ENCODE data around the gene TAF11. TPM values are rescaled to one million over a fixed set of nuclear protein-coding genes. Genes with fewer than 3 reads are reported as not detected.

The TAF11 gene
- total and polyA plus RNA-seq, 12 donors = 16.3 to 50.2 (median 18.0) TPM

- H3K27ac ChIP-seq = no peak overlapping the region
- H3K4me3 ChIP-seq = no peak overlapping the region
- no peaks in the 10 kb centered on the region for H3K27me3 ChIP-seq
- intact Hi-C loops (cut with DNase I) = loop anchor here in 2 of 10 donors (2.0 to 10.0 kb wide), 2 partner anchors 26 to 96 kb away; no protein-coding TSS in a partner anchor
- no peak for TF ChIP-seq CTCF (IDR thresholded peaks at IDR 0.05)
- peaks cover 0 to 29% (median 14%) of the 10 kb centered on the region in 9 donors for H3K4me1 ChIP-seq
- DNase-seq (no peak), ATAC-seq (no peak)
- 86 to 97% methylated on average over 1 of the region's 1 CpG for WGBS, 2 donors
- peaks cover 0 to 98% (median 46%) of the 10 kb centered on the region in 9 donors for H3K36me3 ChIP-seq
- no peaks in the 10 kb centered on the region for H3K9me3 ChIP-seq
Observed at GRCh38 chr6:34860776-34861175, 27.1 kb downstream of the TAF11 start.

- intact Hi-C loops (cut with DNase I) = loop anchor here in 2 of 10 donors (2.0 to 10.0 kb wide), 2 partner anchors 25 to 95 kb away; no protein-coding TSS in a partner anchor
- WGBS, 2 donors = 74 to 75% methylated on average over 4 of the region's 4 CpGs
- no peak for TF ChIP-seq CTCF (IDR thresholded peaks at IDR 0.05)
Observed at GRCh38 chr6:34859951-34860350, 27.9 kb downstream of the TAF11 start.

GRCh38 chr6:34858681-34859080, 29.2 kb downstream of the TAF11 start:
- DNase-seq (no peak), ATAC-seq (no peak)
- H3K27ac ChIP-seq = no peak overlapping the region
- 91% methylated on average over 7 of the region's 7 CpGs for WGBS, 2 donors
- no peaks in the 10 kb centered on the region for H3K9me3 ChIP-seq
- TF ChIP-seq CTCF (IDR thresholded peaks at IDR 0.05) = no peak
- H3K4me1 ChIP-seq = peaks cover 0 to 8% (median 0%) of the 10 kb centered on the region in 9 donors
- intact Hi-C loops (cut with DNase I) = no loop called here
- peaks cover 0 to 95% (median 50%) of the 10 kb centered on the region in 9 donors for H3K36me3 ChIP-seq
- no peak overlapping the region for H3K4me3 ChIP-seq
- no peaks in the 10 kb centered on the region for H3K27me3 ChIP-seq

More at GRCh38 chr6:34859951-34860350, 27.9 kb downstream of the TAF11 start:
- ATAC-seq = no peak
- H3K27ac ChIP-seq = no peak overlapping the region
- peaks cover 0 to 99% (median 49%) of the 10 kb centered on the region in 9 donors for H3K36me3 ChIP-seq
- no peaks in the 10 kb centered on the region for H3K9me3 ChIP-seq
- no peaks in the 10 kb centered on the region for H3K27me3 ChIP-seq
- peaks cover 0 to 21% (median 10%) of the 10 kb centered on the region in 9 donors for H3K4me1 ChIP-seq
- DNase-seq = no peak
- H3K4me3 ChIP-seq = no peak overlapping the region

GRCh38 chr6:34855463-34855862, 32.4 kb downstream of the TAF11 start:
- H3K9me3 ChIP-seq = no peaks in the 10 kb centered on the region
- no peak for ATAC-seq
- no peaks in the 10 kb centered on the region for H3K4me1 ChIP-seq
- H3K4me3 ChIP-seq = no peak overlapping the region
- H3K36me3 ChIP-seq = peaks cover 0 to 93% (median 49%) of the 10 kb centered on the region in 9 donors
- WGBS, 2 donors = 80 to 86% methylated on average over 7 of the region's 7 CpGs
- intact Hi-C loops (cut with DNase I) = no loop called here
- H3K27me3 ChIP-seq = no peaks in the 10 kb centered on the region
- no peak for TF ChIP-seq CTCF (IDR thresholded peaks at IDR 0.05)
- DNase-seq = no peak
- no peak overlapping the region for H3K27ac ChIP-seq
